Stimulated activated naive CD8-positive, alpha-beta T cell treated with anti-CD3 and anti-CD28 coated beads, Interleukin-15, Interleukin-2, amounts not matched to agents 100 U/mL and 50 U/mL, for 24 hours (primary cell): Measurements from ENCODE around the gene CNTN5.

Source experiments
- ATAC-seq: fragments of 150-1000 bp; cut with Tn5 transposase; one replicate; pipeline ENCODE4 v1.10.0; 2021
- DNase-seq: peaks from one replicate; pipeline ENCODE4 v3.0.0; 2021

CNTN5 gene

DNA sequence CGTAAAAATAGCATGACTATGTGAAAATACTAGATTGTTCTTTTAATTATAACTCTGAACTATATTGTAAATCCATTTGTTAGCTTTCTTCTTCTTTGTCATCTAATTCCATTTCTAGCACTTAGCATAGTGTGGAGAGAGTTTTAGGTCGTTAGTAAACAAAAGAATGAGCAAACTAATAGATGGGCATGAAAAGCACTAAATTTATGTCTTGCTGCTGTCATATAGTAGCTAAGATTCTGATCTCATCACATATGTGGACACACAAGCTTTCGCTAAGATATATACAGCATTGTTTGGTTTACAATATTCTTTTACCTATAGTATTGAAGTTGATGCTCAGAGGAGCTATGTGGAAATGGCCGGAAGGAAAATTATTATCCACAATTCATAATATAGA is 370.5 kb downstream of the CNTN5 start:
- DNase-seq = no peak
- no peak for ATAC-seq

DNA sequence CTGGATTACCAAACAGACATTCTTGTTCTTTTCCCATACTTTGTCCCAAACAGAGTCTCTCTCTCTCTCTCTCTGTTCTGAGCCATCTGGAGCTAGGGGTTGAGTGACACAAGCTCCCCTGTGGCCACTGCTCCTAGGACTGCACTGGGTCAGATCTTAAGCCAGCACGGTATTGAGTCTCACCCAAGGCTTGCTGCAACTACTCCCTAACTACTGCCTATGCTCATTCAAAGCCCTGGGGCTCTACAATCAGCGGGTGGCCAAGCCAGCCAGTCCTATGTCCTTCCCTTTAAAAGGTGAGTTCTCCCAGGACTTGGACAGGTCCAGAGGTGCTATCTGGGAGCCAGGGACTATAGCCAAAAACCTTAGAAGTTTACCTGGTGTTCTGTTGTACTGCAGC is 385.6 kb downstream of the CNTN5 start:
- ATAC-seq = no peak
- no peak for DNase-seq

DNA sequence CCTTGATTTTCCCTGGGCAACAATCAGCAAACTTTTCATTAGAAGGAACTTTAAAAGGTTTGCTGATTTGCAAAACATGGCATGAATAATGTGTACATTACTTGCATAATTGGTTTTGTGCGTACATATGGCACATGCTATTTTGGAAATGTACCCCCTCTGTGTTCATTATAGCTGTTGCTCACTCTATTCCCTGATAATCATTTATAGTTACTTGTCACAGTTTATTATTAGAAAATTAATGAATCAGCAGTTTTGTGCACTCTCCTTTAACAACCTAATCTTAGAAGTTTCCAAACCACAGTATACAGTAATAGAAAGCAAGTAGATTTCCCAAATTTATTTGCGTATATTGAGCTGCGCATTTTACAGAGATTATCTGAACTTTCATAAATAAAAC is 389.9 kb downstream of the CNTN5 start:
- DNase-seq = no peak
- no peak for ATAC-seq

DNA sequence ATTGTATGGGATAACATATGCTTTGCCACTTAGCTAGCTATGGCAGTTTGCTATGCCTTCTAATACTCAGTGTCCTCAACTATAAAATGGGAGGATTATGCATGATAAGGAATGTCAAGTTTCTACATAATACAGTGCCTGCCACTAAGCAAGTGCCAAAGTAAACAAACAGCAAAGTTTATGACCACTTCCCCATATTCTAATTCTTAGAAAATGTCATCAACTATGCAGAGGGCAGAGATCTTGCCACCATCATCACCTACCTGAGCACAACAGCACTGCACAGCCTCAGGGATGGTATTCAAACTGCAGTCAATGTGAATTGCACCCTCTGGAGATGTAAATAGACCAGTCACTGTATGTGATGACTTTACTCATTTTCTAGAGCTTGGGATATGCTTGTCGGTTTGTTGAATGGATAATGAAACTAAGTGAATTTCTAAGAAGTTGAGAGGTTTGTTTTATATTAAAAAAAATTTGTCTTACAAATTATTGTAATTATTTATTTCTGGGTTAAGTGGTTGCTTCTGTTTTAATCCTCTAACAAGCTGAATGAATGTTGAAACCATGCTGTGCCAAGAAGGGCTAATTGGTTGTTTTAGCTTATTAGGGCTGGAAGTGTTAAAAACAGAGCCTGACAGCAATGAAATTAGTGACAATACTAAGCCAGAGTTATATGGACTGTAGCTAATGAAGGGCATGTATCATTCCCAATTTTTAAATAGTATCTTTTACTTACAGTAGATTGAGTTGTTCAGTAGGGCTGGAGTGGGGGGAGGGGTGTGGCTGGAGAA is 398.4 kb downstream of the CNTN5 start:
- DNase-seq = no peak
- ATAC-seq = no peak

DNA sequence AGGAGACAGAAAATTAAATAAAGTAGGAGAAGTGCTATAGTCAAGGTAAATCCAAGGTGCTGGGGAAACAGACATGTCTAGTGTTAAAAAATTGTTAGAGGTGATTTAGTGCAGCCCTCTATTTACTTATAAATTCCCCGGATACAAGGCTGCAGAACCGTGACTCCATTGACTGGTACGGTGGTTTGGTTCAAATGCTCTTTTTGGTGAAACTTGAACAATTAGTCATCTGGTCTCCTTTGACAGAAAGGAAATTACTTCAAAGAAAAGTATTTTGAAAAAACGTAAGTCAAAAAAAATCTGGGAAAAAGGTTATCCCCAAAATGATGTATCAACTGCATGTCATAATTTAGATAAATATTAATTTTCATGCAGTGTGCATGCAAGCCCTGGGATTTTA is 399.2 kb downstream of the CNTN5 start:
- DNase-seq (no peak), ATAC-seq (no peak)

DNA sequence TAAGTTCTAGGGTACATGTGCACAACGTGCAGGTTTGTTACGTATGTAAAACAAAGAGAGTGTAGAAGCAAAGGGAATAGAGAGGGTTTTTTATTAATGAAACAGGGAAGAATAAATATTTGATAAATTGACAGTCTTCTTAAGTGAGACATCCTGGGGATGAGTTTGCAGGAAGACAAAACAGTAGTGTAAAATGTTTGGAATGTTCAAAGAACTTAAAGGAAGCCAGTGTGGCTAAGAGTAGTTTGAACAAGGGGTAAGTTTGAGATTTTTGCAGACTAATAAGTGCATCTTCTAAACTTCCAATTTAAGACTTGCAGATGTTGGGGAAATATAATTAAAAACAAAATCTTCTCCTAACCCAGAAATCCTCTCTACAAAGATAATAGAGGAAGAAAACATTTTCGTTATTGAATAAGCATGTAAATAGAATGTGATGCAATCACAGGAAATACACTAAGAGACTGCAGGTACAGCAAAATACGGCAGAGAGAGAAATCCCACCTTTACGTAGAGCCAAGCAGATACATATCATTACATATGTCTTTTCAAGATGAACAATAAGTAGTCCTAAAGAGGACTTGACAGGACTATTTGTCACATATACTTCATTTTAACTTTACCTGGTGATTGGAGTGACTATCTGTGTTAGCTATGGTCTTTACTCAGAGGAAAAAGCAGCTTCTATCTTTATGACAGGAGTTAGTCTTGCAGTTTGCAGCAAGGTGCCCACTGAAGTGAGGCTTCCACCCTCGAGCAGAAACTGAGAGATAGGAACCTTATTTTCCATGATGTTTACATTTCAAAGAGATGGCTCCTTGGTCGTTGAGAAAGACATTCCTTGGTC is 402.1 kb downstream of the CNTN5 start:
- ATAC-seq (no peak), DNase-seq (no peak)

DNA sequence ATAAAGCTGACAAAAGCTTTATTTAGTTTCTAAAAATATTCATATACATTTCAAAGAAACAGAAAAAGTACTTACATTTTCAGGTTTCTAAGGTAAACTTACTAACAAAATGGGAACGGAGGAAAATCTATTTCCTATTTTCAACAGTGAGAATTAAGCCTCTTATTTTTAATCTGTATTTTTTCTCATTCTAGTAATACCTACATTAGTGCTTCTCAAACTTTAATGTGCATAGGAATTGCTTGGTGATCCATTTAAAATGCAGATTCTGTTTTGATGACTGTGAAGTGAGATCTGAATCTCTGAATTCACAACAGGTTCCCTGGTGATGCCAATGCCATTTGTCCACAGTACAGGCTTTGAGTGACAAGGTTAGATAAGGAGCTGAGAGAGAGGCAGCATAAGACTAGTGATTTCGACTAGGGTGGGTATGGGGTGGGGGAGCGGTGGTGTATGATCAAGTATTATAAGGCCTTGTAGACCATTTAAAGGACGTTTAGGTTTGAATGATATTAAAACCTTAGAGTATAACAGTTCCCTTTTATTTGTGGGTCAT is 402.8 kb downstream of the CNTN5 start:
- no peak for ATAC-seq
- DNase-seq = no peak

DNA sequence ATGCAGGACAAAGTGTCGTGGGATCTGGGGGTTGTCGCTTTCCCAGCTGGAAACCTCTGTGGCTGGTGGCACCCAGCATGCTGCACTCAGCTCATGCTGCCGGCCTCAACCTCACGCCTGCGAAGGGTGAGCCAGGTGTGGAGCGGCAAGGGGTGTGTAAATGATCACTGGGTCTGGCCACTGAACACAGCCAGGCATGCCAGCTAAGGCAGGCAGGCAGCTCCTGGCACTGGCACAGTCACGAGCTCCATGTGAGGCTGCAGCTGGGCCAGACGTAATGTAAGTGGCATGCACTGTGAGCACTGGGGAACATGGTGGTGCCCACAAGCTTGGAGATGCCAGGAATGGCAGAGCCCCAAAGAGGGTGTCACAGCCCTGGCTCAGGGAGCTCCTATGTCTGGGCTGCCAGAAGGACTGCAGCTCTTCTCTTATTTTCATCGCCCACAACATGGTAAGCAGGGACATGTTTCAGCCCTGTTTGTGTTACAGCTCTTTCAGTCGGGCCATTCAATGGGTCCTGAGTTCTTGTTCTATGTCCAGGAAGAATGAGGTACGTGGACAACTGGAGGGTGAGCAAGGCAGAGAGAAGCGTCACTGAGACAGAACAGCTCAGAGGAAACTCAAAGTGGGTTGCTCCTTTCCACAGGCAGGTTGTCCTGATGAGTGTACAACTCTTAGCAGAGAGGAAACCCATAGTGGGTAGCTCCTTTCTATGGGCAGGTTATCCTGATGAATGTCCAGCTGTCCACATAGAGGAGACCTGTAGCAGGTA is 403.8 kb downstream of the CNTN5 start:
- DNase-seq = no peak
- ATAC-seq = no peak

DNA sequence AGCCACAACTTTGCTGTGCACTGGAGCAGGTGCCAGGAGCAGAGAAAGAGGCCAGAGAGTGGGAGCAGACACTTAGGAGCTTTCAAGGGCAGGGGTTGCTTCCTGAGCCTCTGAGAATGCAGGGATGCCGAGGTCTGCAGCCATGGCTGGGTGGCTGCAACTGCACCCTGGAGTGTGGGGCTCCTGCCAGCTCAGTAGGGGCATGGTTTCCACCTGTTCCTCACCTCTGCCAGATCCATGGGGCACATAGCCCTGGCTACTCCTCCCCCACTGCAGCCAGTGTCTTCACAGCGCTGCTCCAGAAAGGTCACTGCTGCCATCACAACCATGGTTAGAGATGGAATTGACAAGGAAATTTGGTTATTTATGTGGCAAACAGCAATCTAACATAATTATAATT is 404.8 kb downstream of the CNTN5 start:
- no peak for DNase-seq
- ATAC-seq = peak; percentile 9

DNA sequence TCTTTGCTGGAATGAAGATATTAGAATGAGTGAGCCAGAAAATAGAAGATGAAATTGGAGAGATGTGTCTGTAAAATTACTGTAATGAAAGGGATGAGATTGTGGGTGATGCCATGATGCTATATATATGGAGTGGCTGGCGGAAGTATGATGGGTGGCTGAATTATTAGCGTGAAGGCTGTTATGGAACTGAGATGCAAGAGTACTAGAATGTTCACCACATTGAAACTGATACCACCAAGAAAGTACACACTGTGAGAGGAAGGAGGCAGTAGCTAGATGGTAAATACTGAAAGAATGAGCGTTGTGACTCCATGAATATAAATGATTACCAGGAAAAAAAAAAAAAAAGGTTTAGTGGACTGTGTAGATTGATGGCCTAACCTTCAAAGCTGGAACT is 411.9 kb downstream of the CNTN5 start:
- DNase-seq (no peak), ATAC-seq (no peak)

DNA sequence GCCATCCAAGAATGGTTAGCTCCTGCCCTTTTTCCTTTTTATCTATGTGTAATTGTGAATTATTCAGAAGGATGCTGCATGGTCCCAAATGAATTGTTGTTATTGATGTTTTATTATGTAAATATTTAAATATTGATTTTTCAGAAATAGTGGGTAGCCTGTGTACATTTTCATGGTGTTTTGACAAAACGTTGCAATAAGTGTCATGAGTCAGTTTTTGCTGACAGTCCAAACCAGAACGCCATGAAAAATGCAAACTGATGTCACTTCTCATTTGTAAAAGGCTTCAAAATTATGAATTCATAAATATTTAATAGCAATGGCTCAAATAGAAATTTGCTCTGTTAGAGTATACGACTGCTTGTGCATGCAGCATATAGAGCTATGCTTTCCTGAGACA is 422.5 kb downstream of the CNTN5 start:
- no peak for DNase-seq
- ATAC-seq = no peak

DNA sequence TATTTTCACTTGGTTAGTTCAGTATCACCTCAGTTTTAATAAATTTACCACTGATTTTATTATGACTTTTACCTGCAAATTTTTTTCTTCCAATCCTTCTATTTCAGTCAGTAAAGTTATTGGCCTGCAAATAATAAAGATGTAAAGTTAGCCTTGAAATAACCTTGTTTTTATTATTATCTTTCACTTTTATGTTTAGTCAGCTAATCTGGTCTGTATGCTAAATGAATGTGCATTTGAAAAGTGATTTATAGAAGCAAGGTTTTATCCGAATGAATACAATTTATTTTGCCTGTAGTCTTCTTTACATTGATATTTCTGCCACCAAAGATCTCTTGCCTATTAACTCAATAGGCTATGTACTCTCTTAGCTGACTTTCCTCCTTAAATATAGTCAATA is 425.7 kb downstream of the CNTN5 start:
- no peak for ATAC-seq
- DNase-seq = no peak

DNA sequence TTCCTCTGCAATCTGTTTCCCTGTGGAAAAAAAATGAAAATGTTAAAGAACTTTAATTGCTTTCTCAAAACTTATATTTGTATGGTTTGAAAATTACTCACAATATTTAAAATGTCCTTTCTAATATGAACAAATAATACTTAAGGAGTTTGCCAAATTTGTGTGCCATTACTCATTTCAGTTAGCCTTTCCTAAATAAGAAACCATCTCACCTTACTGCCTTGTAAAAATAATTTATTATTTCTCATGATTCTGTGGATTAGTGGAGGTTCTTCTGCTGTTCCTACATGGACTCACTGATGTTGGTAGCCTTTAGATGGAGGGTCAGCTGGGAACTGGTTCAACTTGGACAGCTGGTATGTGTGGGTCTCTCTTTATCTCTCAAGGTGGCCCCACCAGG is 428.6 kb downstream of the CNTN5 start:
- no peak for ATAC-seq
- no peak for DNase-seq

DNA sequence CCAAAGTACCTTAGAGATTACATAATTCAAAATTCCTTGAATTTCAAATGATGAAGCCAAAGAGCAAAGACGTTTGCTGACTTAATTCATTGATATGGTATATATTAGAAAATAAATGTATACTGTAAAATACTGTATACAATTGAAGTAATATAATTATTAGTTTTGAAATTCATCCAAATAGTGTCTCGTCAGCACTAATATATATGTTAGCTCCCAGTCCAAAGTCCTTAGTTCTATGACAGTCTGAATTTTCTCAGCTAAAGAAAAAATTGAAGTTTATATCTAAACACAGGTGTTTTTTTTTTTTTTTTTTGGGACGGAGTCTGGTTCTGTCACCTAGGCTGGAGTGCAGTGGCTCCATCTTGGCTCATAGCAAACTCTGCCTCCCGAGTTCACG is 431.3 kb downstream of the CNTN5 start:
- no peak for DNase-seq

DNA sequence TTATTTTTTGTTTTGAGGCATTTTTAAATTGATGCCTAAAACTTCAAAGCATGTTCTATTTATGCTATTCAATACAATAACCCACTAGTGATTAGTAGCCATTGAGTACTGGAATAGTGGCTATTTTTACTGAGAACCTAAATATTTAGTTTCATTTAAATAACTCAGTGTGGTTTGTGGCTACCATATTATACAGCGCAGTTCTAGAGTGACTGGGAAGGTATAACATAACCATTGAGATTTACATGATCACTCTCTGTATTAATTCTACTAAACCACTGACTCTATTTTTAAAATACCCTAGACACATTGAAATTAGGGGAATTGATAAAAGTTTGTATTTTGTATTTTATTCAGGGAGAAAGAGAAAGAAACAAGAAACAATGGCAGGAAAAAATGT is 441.2 kb downstream of the CNTN5 start:
- DNase-seq (no peak), ATAC-seq (no peak)

More for the DNA sequence above, 431.3 kb downstream of the CNTN5 start:
- ATAC-seq = no peak

DNA sequence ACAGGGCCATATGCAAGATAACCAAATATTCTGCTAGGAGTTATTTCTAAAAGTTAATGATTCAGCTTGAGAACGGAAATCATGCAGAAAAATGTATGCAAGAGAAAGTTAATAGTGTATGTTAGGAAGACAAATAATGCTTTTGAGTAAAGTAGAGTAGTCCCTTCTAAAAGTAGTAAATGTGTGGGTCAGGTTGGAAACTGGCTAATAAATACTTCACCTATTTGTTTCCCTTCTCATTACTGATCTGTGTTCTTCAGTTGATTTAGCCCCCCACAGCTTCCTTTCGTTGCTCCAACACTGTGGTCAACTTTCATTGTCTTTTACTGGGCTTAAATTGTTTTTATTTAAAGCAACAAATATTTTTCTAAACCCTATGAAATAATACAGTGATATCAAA is 444.2 kb downstream of the CNTN5 start:
- no peak for DNase-seq
- no peak for ATAC-seq

DNA sequence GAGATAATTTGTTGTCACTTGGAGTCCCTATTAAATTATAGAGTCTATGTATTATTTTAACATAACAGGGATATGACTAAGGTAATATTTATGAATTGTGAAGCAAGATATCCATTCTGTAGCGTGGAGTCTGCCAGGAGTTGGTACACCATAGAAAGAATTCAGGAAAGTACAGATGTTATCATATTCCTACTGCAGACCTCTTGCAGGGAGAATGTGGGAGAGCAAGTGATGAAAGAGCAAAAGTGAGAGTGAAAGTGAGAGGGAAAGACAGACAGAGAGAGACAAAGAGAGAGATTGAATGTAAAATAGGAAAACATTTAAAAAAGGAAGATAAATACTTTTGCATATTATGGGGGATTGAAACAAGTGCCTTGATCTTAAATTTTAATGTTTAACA is 468.8 kb downstream of the CNTN5 start:
- no peak for DNase-seq
- ATAC-seq = no peak

DNA sequence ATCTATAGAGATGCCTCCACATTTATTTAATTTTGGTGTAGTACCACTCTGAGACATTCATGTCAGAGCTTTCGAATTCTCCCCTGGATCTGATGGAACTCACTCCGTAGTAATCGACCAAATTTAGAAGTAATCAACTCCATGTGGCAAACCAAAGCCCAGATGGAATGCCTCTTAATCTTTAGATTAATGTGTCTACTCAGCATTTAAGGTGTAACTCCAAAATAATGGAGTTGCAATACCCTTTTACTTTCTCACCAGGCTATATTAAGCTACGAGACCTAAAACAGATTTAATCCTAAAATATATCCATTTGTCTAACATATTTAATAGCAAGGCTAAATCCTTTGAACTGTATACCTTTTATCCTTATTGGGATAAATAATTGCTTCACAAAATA is 473.3 kb downstream of the CNTN5 start:
- DNase-seq = no peak
- ATAC-seq = no peak

DNA sequence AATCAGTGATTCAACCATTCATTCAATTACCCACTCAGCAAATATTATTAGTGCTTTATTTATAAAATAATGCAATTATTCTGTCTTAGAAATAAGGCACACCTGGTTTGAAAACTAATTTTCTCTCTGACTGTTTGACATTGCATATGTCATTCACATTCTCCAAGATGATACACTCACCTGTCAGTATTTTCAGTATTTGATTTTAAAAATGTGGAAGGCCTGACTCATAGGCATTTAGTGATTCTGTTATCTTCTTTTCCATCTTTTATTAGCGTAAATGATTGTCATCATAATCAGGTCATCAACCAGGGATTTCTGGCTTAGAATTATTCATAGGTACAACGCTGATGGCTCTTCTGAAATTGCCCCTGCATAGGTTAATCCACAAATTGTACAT is 480.9 kb downstream of the CNTN5 start:
- DNase-seq (no peak), ATAC-seq (no peak)

DNA sequence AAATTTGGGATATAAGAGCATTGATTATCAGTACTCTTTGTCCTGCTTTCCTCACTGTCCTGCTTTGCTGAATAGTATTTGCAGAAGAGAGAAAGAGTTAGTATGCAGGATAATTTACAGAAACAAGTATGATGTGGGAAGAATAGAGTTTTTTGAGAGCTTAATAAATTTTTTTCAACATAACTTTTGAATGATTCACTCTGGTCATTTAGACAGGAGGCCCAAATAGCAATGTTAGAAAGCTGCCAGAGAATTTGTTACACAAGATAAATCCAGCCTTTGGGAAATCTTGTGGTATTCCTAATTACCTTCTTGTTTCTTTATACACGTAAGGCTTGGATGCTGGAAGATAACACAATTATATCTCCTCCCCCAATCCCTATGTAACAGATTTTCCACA is 484.6 kb downstream of the CNTN5 start:
- ATAC-seq (no peak), DNase-seq (no peak)

DNA sequence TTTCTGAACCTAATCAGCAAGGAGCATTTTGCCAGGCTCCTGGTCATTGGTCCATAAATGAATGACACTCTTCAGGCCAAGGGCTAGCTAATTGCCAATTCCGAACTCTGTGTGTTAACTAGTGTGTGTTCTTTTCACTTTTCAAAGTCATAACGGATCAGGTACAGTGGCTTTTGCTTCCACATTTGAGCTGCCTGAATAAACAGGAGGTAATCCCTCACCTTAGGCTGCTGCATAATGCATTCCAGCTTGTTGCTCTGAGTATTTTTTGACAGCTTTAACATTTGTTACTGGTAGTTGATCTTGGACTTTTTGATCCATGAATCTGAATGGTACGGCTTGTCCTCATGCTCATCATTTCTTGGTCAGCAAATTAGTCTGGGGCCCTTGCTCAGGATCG is 485.1 kb downstream of the CNTN5 start:
- no peak for DNase-seq
- no peak for ATAC-seq

DNA sequence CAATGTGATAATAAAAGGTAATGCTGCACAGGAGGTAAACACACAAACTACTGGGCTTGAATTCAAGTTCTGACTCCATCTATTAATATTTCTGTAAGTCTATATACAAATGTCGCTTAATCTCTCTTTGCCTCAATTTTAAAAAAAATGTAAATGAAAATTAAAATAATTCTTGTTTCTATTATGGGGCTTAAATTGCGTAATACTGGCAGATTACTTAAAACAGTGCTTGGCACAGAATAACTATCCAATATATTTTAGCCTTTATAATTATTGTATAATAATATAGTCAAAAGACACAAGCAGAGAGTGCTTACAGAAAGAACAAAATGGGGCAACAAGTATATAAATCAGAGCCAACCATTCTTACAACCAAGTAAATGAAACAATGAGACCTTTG is 489.1 kb downstream of the CNTN5 start:
- DNase-seq (no peak), ATAC-seq (no peak)

DNA sequence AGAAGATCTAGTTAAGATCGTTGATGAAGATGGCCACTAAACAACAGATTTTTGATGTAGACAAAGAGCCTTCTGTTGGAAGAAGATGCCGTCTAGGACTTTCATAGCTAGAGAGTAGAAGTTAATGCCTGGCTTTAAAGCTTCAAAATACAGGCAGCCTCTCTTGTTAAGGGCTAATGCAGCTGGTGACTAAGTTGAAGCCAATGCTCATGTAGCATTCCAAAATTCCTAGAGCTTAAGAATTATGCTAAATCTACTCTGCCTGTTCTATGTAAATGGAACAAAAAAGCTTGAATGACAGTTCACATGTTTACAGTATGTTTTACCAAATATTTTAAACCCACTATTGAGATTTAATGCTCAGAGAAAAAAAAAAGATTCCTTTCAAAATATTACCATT is 492.6 kb downstream of the CNTN5 start:
- ATAC-seq (no peak), DNase-seq (no peak)
